Epithelial cell of proximal tubule (primary cell): Measurements from ENCODE around the gene EBI3. TPM values are rescaled to one million over a fixed set of nuclear protein-coding genes. Genes with fewer than 3 reads are reported as not detected.
"Not testable (repeated sequence)": the region's sequence is repeated elsewhere in the genome, so short reads cannot be mapped to it uniquely, and the experiment has no call there.

Experiments used
- DNase-seq: peaks from one replicate; pipeline ENCODE4 v3.0.0-alpha.2; 2011; ENCODE audit warnings: low read depth
- H3K4me3 ChIP-seq: 2 replicates; pipeline ENCODE4 v1.5.1; 2011; ENCODE audit warnings: low read depth, mild to moderate bottlenecking, low read length
- CTCF ChIP-seq: conservative IDR thresholded peaks from 2 replicates; pipeline ENCODE4 v1.5.1; 2012; ENCODE audit warnings: low read depth, mild to moderate bottlenecking, low read length
- total RNA-seq: library from RNA; depleted of rRNA; stranded (reverse); fragments of >200 nt; gene quantifications from 2 replicates; pipeline ENCODE4 v1.2.3, GENCODE V29; 2015

EBI3 gene
- total RNA-seq, 1 donor from 2014 or later: 1.7 TPM

- no peak for TF ChIP-seq CTCF
- no peak overlapping the region for H3K4me3 ChIP-seq
- no peak for DNase-seq
Observed at GRCh38 chr19:4217429-4218264, 11.7 kb upstream of the EBI3 start.

GRCh38 chr19:4218523-4218922, 10.8 kb upstream of the EBI3 start:
- not testable (repeated sequence) for H3K4me3 ChIP-seq

GRCh38 chr19:4220188-4220587, 9.1 kb upstream of the EBI3 start:
- H3K4me3 ChIP-seq: no peak overlapping the region
- DNase-seq: no peak
- no peak for TF ChIP-seq CTCF

More at GRCh38 chr19:4218523-4218922, 10.8 kb upstream of the EBI3 start:
- not testable (repeated sequence) for DNase-seq

- no peak overlapping the region for H3K4me3 ChIP-seq
- no peak for DNase-seq
- TF ChIP-seq CTCF: no peak
Observed at GRCh38 chr19:4224470-4224869, 4.9 kb upstream of the EBI3 start.

- no peak for DNase-seq
- no peak for TF ChIP-seq CTCF
- H3K4me3 ChIP-seq: no peak overlapping the region
Observed at GRCh38 chr19:4225885-4226284, 3.4 kb upstream of the EBI3 start.

GRCh38 chr19:4227771-4228170, 1.6 kb upstream of the EBI3 start:
- no peak for TF ChIP-seq CTCF
- H3K4me3 ChIP-seq: no peak overlapping the region
- no peak for DNase-seq

GRCh38 chr19:4228765-4229178, 551 bp upstream of the EBI3 start:
- H3K4me3 ChIP-seq: no peak overlapping the region
- DNase-seq: no peak
- no peak for TF ChIP-seq CTCF

- not testable (repeated sequence) for H3K4me3 ChIP-seq, DNase-seq
Observed at GRCh38 chr19:4230237-4230636, 914 bp downstream of the EBI3 start.

GRCh38 chr19:4231521-4231920, 2.2 kb downstream of the EBI3 start:
- not testable (repeated sequence) for H3K4me3 ChIP-seq, DNase-seq

GRCh38 chr19:4232139-4232538, 2.8 kb downstream of the EBI3 start:
- not testable (repeated sequence) for H3K4me3 ChIP-seq, DNase-seq
